Measurements from ENCODE around the gene NAB2. TPM values are rescaled to one million over a fixed set of nuclear protein-coding genes. Genes with fewer than 3 reads are reported as not detected.

NAB2 gene
- total RNA-seq, 1 donor from 2014 or later = 22.1 TPM

DNA sequence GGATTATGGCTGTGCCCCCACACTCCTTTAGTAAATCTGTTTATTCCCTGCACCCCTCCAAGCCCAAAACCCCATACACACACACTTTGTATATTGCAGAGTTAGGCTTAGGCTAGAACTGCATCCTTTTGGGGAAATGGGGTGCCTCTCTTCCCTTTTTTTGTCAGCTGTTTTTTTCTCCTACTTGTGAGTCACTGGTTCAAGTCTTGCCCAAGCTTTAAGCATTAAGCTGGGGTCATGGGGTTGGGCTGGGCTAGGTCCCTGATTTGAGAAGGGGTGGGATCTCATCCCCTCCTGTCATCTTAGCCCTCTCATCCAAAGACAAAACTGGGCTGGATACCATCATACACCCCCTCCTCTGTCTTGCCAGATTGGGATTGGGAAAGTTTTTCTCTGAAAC is 41.0 kb downstream of the NAB2 start:
- no peak for DNase-seq (ENCODE audit: low spot score)

DNA sequence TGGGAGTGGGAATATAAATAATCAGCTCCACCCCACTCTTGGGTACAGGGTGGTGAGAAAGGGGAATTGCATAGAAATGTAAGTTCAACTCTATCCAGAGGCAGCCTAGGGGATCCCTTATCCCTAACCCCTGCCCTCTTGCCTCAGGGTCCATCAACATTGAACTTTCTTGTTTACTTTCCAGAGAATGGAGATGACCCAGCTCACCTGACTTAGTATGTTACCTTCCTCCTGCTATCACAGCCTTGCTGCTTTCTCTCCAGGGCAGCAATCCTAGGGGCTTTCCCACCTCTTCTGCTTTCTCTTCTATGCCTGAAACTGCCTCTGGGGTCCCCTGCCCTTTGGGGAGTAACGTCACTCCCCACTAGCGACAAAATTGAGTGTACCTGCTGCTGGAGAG is 42.0 kb downstream of the NAB2 start:
- DNase-seq (ENCODE audit: low spot score) = no peak

DNA sequence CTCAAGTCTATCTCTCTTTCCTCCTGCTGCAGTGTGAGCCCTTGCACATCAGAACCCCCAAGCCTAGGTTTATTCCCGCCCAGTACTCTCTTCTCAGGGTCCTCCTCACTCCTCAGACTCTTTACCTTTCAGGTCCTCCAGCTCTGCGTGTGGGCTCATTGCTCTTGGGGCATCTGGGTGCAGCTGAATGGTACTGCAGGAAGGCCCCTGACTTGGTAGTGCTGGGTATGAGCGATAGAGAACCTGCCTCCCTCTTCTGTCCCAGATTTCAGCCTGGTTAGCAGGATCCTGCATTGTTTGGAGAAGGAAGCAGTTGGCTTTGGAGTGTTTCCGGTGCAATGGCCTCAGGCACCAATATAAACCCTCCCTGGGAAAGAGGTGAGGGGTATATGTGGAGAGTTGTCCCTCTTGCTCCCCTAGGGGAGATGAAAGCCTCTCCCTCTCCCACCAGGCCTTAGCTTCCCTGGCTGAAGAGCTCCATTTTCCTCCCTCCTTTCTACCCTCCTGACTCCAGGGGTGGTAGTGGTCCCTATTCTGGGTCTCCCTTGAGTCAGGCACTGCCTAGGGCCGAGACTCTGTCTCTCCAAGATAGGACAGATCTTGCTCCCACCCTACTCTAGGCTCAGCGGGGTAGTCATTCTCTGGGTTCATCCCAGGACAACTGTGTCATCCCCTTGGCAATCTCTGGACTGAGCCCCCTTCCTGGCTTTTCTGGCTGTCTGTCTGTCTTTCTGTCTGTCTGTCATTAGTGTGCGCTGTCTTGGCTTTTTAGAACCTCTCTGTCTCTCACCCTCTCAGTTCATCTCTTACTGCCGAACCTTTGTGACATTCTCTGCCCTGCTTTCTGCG is 43.2 kb downstream of the NAB2 start:
- no peak for DNase-seq (ENCODE audit: low spot score)

DNA sequence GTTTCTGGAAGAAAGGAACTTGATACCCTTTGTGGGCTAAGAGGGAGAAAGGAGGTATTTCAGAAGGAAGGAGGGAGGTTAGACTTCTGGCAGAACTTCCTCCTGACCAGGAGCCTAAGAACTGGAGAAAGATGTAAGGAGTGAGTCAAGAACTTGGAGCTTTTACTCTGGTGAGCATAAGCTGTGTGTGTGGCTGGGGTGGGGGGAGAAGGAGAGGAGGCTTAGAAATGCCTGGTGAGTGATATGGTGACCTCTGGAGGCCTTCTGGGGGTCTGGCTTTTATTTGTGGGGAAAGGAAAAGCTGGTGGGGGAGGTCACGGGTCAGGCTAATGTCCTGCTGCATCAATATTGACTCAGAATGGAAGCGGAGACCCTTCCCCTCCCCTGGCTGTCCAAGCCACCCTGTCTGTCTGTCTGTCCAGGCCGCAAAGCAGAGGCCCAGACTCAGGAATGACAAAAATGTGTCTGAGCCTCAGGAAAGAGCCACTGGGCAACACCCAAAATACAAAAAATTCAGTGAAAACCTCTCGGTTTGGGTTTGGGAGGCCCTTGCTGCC is 44.2 kb downstream of the NAB2 start:
- no peak for DNase-seq (ENCODE audit: low spot score)

DNA sequence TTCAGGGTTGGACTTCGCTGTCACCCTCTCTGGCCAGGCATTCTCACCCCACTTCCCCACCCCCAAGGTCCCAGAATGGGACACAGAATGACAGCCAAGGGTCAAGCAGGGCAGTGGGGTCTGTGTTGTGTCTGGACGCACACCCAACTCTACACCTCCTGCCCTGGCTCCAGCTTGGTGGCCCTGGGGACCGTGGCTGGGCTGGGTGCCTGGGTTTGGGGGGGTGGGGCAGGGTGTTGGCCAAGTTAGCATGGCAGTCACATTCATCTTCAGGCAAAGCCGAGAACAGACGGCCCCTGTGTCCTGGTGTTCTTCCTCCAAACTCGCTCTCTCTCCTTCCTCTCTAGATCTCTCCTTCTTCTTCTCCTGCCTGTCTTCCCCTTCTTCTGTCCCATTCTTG is 45.0 kb downstream of the NAB2 start:
- DNase-seq (ENCODE audit: low spot score) = no peak

DNA sequence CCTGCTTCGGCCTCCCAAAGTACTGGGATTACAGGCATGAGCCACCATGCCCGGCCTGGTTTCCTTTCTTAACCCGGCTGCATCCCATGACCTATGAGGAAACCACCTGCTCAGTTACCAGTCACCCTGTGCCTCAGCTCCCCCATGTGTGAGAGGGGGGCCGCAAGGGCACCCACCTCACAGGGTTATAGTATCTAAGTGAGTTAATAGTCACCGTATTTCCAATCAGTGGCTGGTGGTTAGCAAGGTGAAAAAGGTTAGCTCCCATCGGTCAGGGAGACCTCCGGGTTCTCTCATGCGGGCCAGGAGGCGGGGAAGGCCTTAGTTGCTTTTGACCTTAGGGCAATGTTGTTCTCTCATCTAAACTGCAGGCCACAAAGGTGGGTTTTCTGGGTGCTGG is 46.0 kb downstream of the NAB2 start:
- no peak for DNase-seq (ENCODE audit: low spot score)

- DNase-seq (ENCODE audit: low spot score) = no peak
Observed at GRCh38 chr12:57135527-57136326, 46.8 kb downstream of the NAB2 start.

- no peak for DNase-seq (ENCODE audit: low spot score)
Observed at GRCh38 chr12:57138526-57139272, 49.8 kb downstream of the NAB2 start.

DNA sequence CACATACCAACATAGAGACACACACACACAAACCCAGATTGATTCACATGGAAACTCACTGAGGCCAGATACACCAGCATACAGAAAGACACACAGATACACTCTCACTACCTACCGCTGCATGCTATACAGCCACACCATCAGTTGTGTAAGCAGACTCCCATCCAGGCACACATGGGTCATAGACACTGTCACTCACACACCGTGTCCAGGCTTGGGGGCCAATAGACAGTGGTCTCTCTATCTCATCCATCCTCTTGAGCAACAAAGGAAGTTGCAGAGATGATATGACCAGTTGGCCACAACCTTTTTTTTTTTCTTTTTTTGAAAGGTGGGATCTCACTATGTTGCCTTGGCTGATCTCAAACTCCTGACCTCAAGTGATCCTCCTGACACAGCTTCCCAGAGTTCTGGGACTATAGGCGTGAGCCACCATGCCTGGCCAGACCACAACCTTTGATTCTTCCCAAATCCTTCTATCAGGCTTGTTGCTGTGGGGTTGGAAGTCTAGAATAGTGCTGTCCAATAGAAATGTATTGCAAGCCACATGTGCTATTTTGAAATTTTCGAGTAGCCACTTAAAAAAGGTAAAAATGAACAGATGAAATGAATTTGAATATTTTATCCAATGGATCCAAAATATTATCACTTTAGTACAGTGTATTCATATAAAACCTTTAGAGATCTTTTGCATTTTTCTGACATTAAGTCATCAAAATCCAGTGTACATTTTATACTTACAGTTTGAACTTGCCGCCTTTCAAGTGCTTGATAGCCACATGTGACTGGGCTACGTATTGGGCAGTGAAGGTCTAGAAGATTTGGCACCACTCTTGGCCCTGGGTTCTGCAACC is 51.1 kb downstream of the NAB2 start:
- DNase-seq (ENCODE audit: low spot score) = no peak

DNA sequence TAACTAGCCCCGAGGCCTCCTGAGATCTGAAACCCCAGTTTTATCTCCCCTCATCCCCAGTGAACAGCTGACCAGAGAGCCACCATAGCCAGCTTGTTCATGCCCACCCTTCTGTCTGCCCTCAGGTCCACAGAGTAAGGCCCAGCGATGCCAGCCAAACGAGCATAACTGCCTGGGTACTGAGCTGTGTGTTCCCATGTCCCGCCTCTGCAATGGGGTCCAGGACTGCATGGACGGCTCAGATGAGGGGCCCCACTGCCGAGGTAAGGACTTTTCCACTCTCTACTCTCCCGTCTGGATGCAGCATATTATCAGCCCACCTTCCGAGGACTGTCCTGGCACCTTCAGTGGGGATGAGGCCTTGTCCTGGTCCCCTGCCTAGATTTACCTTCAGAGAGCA is 52.3 kb downstream of the NAB2 start:
- DNase-seq (ENCODE audit: low spot score) = no peak

- no peak for DNase-seq (ENCODE audit: low spot score)
Observed at GRCh38 chr12:57142121-57142520, 53.2 kb downstream of the NAB2 start.

DNA sequence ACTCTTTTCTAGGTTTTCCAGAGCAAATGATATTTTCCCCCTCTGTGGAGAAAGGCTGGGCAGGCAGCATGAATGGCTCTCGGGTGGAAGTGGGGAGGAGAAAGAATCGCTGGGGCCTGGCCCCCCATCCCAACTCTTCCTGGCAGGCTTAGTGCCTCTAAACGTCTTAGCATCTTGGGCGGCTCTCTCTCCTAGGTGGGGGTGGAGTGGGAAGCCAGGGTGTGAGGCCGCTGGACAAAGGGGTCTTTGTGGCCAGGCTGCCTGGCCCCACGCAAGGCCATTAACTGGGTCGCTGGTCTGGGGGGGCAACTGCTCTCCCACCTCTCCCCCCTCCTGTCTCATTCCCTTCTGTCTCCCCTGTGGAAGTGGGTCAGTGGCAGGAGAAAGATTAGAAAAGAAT is 53.8 kb downstream of the NAB2 start:
- DNase-seq (ENCODE audit: low spot score) = no peak

GRCh38 chr12:57143454-57143853 is 54.5 kb downstream of the NAB2 start:
- no peak for DNase-seq (ENCODE audit: low spot score)

Other genes with a start within 250 kb of the NAB2 start
- gene SDR9C7, start 154.7 kb upstream of the NAB2 start, total RNA-seq = not detected
- gene RDH16, start 131.5 kb upstream of the NAB2 start, total RNA-seq = 0.35 TPM
- gene ZBTB39, start 82.6 kb upstream of the NAB2 start, total RNA-seq = 3.6 TPM
- gene TAC3, start 72.6 kb upstream of the NAB2 start, total RNA-seq = not detected
- gene MYO1A, start 39.0 kb upstream of the NAB2 start, total RNA-seq = 3.6 TPM
- 8.6 TPM for gene NEMP1, start 10.3 kb upstream of the NAB2 start, total RNA-seq
- gene STAT6, start 22.2 kb downstream of the NAB2 start, total RNA-seq = 164 TPM
- 954 TPM for gene LRP1, start 39.4 kb downstream of the NAB2 start, total RNA-seq
- not detected for gene LRP1-AS, start 58.5 kb downstream of the NAB2 start, total RNA-seq
- gene NXPH4, start 127.7 kb downstream of the NAB2 start, total RNA-seq = 1.4 TPM
- 62.3 TPM for gene SHMT2, start 140.6 kb downstream of the NAB2 start, total RNA-seq
- gene STAC3, start 162.1 kb downstream of the NAB2 start, total RNA-seq = 3.9 TPM